A673 (cell line): Measurements from ENCODE around the gene AKR1C4. TPM values are rescaled to one million over a fixed set of nuclear protein-coding genes. Genes with fewer than 3 reads are reported as not detected.

Experiments
- BruUV-seq: library from RNA; stranded (reverse); fragments of 400-500 nt; replicated peaks from 2 replicates; lab custom pipeline; 2021; lab: Mats Ljungman, UMichigan
- CTCF ChIA-PET: fragments of 300-600 bp; sonication (Branson Sonifier 250); formaldehyde crosslinking; loops from one replicate; lab custom pipeline; 2022; ENCODE audit warnings: antibody characterized with exemption; lab: Charles Lee
- POLR2A ChIA-PET: fragments of 300-600 bp; sonication (Branson Sonifier 250); formaldehyde crosslinking; loops from one replicate; lab custom pipeline; 2022; ENCODE audit warnings: antibody characterized with exemption; ENCODE audit not compliant: low non-redundant PET; lab: Charles Lee
- DNase-seq: peaks from one replicate; pipeline ENCODE4 v3.0.0-alpha.2; 2015; ENCODE audit warnings: low spot score
- H3K27ac ChIP-seq: fragments of 200-600 bp; sonication (generic); 2 replicates; pipeline ENCODE4 v1.5.1; 2016; ENCODE audit warnings: mixed run types, low read depth, mild to moderate bottlenecking, mixed read lengths, antibody characterized with exemption, low read length; ENCODE audit not compliant: poor library complexity, severe bottlenecking
- H3K27me3 ChIP-seq: fragments of 200-600 bp; sonication (generic); replicated peaks from 2 replicates; pipeline ENCODE4 v1.6.1; 2017; ENCODE audit warnings: mixed run types, low read depth, mild to moderate bottlenecking, mixed read lengths, antibody characterized with exemption, low read length; ENCODE audit not compliant: insufficient read depth, poor library complexity
- H3K36me3 ChIP-seq: fragments of 200-600 bp; sonication (generic); 2 replicates; pipeline ENCODE4 v1.6.1; 2016; ENCODE audit warnings: mixed run types, mild to moderate bottlenecking, mixed read lengths, antibody characterized with exemption, low read length; ENCODE audit not compliant: insufficient read depth, poor library complexity, severe bottlenecking
- H3K4me1 ChIP-seq: fragments of 200-600 bp; sonication (generic); 2 replicates; pipeline ENCODE4 v1.6.1; 2017; ENCODE audit warnings: mixed run types, mild to moderate bottlenecking, mixed read lengths, antibody characterized with exemption, low read length; ENCODE audit not compliant: insufficient read depth, poor library complexity, severe bottlenecking
- H3K4me3 ChIP-seq: fragments of 200-600 bp; sonication (generic); 2 replicates; pipeline ENCODE4 v1.5.1; 2016; ENCODE audit warnings: low read depth, mixed run types, mild to moderate bottlenecking, mixed read lengths, low read length; ENCODE audit not compliant: poor library complexity, severe bottlenecking
- H3K9me3 ChIP-seq: fragments of 200-600 bp; sonication (generic); 2 replicates; pipeline ENCODE4 v1.6.1; 2016; ENCODE audit warnings: mixed run types, low read depth, mild to moderate bottlenecking, mixed read lengths, antibody characterized with exemption, low read length; ENCODE audit not compliant: poor library complexity, severe bottlenecking
- EZH2 ChIP-seq: fragments of 200-600 bp; sonication (generic); IDR thresholded peaks from 2 replicates; pipeline ENCODE4 v1.6.1; 2017; ENCODE audit warnings: borderline replicate concordance, low read depth, mild to moderate bottlenecking, mixed read lengths, antibody characterized with exemption, low read length; ENCODE audit not compliant: poor library complexity, severe bottlenecking
- intact Hi-C: fragments of 100-400 bp; cut with micrococcal nuclease; formaldehyde crosslinking; loops from one replicate; pipeline ENCODE4 v1.10.0; 2022; ENCODE audit not compliant: unreplicated experiment
- total RNA-seq: library from RNA; stranded (reverse); gene quantifications from 2 replicates; pipeline ENCODE4 v1.2.3, GENCODE V29; 2021
- TF ChIP-seq, protein P1 (sequence below): fragments of 300-800, 200-600 bp; sonication (generic); conservative IDR thresholded peaks from 2 replicates; pipeline ENCODE4 v1.5.1; 2017; ENCODE audit warnings: low read depth, mild to moderate bottlenecking, antibody characterized with exemption, low read length, moderate library complexity, mixed read lengths

The AKR1C4 gene
- total RNA-seq, 1 experiment from 2014 or later, result not detected

DNA sequence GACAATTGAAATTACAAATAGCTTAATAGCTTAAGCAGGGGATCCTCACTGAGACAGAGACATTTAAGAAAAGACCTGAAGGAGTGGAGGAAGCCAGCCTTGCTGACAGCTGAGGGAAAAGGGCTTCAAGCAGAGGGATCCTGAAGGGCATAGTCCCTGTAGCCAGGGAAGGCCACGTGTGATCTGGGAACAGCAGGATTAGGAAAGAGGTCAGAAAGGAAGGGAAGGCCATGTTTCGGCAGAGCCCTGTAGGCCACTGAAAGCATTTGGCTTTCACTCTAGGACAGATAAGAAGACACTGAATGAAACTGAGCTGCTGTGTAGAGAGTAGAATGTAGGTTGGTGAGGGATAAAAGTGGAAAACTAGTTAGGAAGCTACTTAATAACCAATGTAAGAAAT lies 8.3 kb upstream of the AKR1C4 start:
- no peak for DNase-seq
- Histone ChIP-seq H3K9me3 (no peaks in the 10 kb centered on the region), H3K27me3 (no peaks in the 10 kb centered on the region), H3K4me3 (no peak overlapping the region), H3K4me1 (peaks cover 14% of the 10 kb centered on the region), H3K27ac (no peak overlapping the region), H3K36me3 (no peaks in the 10 kb centered on the region)
- no TSS peak for BruUV-seq
- TF ChIP-seq, protein P1, sequence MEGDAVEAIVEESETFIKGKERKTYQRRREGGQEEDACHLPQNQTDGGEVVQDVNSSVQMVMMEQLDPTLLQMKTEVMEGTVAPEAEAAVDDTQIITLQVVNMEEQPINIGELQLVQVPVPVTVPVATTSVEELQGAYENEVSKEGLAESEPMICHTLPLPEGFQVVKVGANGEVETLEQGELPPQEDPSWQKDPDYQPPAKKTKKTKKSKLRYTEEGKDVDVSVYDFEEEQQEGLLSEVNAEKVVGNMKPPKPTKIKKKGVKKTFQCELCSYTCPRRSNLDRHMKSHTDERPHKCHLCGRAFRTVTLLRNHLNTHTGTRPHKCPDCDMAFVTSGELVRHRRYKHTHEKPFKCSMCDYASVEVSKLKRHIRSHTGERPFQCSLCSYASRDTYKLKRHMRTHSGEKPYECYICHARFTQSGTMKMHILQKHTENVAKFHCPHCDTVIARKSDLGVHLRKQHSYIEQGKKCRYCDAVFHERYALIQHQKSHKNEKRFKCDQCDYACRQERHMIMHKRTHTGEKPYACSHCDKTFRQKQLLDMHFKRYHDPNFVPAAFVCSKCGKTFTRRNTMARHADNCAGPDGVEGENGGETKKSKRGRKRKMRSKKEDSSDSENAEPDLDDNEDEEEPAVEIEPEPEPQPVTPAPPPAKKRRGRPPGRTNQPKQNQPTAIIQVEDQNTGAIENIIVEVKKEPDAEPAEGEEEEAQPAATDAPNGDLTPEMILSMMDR, result no peak
- TF ChIP-seq EZH2, result no peak
- intact Hi-C loops, result no loop called here
- ChIA-PET CTCF (no interaction called here), POLR2A (no interaction called here)

DNA sequence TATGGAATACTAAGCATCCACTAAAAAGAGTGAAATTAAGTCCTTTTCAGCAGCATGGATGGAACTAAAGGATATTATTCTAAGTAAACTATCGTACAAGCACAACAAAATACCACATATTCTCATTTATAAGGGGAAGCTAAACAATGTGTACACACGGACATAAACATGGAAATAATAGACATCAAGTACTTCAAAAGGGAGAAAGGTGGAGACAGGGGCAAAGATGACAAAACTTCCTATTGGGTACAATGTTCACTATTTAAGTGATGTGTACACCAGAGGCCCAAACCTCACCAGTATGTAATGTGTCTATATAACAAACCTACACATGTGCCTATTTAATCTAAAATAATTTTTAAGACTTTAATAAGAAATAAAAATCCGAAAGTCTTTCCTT lies 2.2 kb upstream of the AKR1C4 start:
- intact Hi-C loops, result no loop called here
- H3K9me3 ChIP-seq, result no peaks in the 10 kb centered on the region
- no peaks in the 10 kb centered on the region for H3K36me3 ChIP-seq
- H3K27me3 ChIP-seq, result no peaks in the 10 kb centered on the region
- no peak for DNase-seq
- POLR2A ChIA-PET, result no interaction called here
- TF ChIP-seq EZH2, result no peak
- TF ChIP-seq, protein P1, result no peak
- no peak overlapping the region for H3K4me3 ChIP-seq
- no TSS peak for BruUV-seq
- H3K27ac ChIP-seq, result no peak overlapping the region
- CTCF ChIA-PET, result no interaction called here
- no peaks in the 10 kb centered on the region for H3K4me1 ChIP-seq

DNA sequence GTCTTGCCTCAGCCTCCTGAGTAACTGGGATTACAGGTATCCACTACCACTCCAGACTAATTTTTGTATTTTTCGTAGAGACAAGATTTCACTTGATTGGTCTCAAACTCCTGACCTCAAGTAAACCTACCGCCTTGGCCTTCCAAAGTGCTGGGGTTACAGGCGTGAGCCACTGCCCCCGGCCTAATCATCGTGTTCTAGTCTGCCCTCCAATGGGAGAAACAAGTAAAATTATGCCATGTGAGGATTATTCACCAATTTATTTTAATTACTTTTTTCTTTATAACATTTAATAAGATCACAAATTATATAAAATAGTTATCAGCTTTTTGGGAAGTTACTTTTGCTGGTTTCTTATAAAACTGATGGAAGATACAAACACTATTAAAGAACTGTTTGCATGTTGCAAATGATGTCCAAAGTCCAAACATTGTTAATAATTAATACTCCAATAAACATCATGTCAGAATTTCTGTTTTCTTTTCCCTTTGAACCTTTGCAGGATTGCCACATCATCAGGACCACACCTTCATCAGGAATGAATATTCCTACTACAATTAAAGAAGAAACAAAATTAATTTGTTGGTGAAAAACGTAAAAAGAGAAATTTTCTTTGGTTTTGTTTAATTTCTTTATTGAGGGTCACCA lies 786 bp upstream of the AKR1C4 start:
- intact Hi-C loops, result no loop called here
- no peak overlapping the region for H3K4me3 ChIP-seq

More for the DNA sequence above, 786 bp upstream of the AKR1C4 start:
- Histone ChIP-seq H3K4me1 (no peaks in the 10 kb centered on the region), H3K27me3 (no peaks in the 10 kb centered on the region), H3K36me3 (no peaks in the 10 kb centered on the region), H3K9me3 (no peaks in the 10 kb centered on the region), H3K27ac (no peak overlapping the region)
- DNase-seq, result no peak
- CTCF ChIA-PET, result no interaction called here
- no peak for TF ChIP-seq EZH2
- TF ChIP-seq, protein P1, result no peak
- POLR2A ChIA-PET, result no interaction called here
- BruUV-seq, result no TSS peak
